Gastrocnemius medialis (tissue), 4 donors: ENCODE data around the gene CCDC154. TPM values are rescaled to one million over a fixed set of nuclear protein-coding genes. Genes with fewer than 3 reads are reported as not detected.

Source experiments
- ATAC-seq, 2 donors: fragments of 150-250 bp; one replicate each; pipeline ENCODE4 v1.9.1; 2016
- DNase-seq, 2 donors: peaks; one replicate each; pipeline ENCODE4 v3.0.0-alpha.2; 2019
- H3K27ac ChIP-seq, 4 donors: fragments of 200-600 bp; sonication (generic); 1 replicate in 1 of 4; 2 replicates in 3 of 4; pipeline ENCODE4 v1.5.1; 2016 to 2018; ENCODE audit warnings: mild to moderate bottlenecking in 2 of 4, moderate library complexity in 1 of 4
- H3K27me3 ChIP-seq, 3 donors: fragments of 200-600 bp; sonication (generic) in 2 of 3; 1 replicate in 1 of 3; 2 replicates in 2 of 3; pipeline versions ENCODE4 v1.5.1 to v1.6.0; 2016 to 2019; ENCODE audit warnings: mild to moderate bottlenecking in 1 of 3, moderate library complexity in 1 of 3
- H3K36me3 ChIP-seq, 2 donors: fragments of 200-600 bp; sonication (generic) in 1 of 2; one replicate each; pipeline ENCODE4 v1.5.1; 2017 to 2018
- H3K4me1 ChIP-seq, 2 donors: fragments of 200-600 bp; sonication (generic) in 1 of 2; one replicate each; pipeline ENCODE4 v1.5.1; 2016 to 2017; ENCODE audit warnings: mild to moderate bottlenecking in 2 of 2
- H3K4me3 ChIP-seq, 4 donors: fragments of 200-600 bp; sonication (generic) in 3 of 4; 1 replicate in 1 of 4; 2 replicates in 3 of 4; pipeline ENCODE4 v1.5.1; 2016 to 2019; ENCODE audit warnings: mild to moderate bottlenecking in 2 of 4
- H3K9me3 ChIP-seq, 3 donors: fragments of 200-600 bp; sonication (generic) in 2 of 3; 1 replicate in 1 of 3; 2 replicates in 2 of 3; pipeline ENCODE4 v1.5.1; 2016 to 2019
- CTCF ChIP-seq, 5 experiments: fragments of 450-650 bp in 3 of 5; fragments of 200-600 bp in 2 of 5; sonication (generic) in 2 of 5; IDR thresholded peaks in 4 of 5; conservative IDR thresholded peaks in 1 of 5; 1 replicate in 4 of 5; 2 replicates in 1 of 5; pipeline ENCODE4 v1.5.1; 2016 to 2019; ENCODE audit warnings: antibody characterized with exemption in 5 of 5, mild to moderate bottlenecking in 3 of 5, moderate library complexity in 3 of 5
- POLR2A ChIP-seq, 2 donors: fragments of 450-650 bp; IDR thresholded peaks; one replicate each; pipeline ENCODE4 v1.6.1; 2017; ENCODE audit warnings: antibody characterized with exemption in 2 of 2, mild to moderate bottlenecking in 2 of 2, moderate library complexity in 2 of 2
- in situ Hi-C, 4 donors: fragments of 200-750 bp; cut with MboI; loops; one replicate each; pipeline versions ENCODE4 v1.15.0 to v1.8.0; 2017; ENCODE audit warnings: low sequenced_read_pairs in 4 of 4
- intact Hi-C: fragments of 100-400 bp; cut with DNase I; formaldehyde crosslinking; loops from one replicate; pipeline ENCODE4 v1.15.1; 2023; ENCODE audit warnings: low total_unique reads
- total RNA-seq, 4 donors: library from RNA; depleted of rRNA; stranded (reverse); fragments of >200 nt; gene quantifications; one replicate each; pipeline versions ENCODE4 v1.1.0 to v1.2.3, GENCODE V29; 2016

Gene CCDC154
- total RNA-seq, 4 donors from 2014 or later: 0.40 TPM; not detected in 3

GRCh38 chr16:1412847-1413246 is 31.5 kb downstream of the CCDC154 start:
- Histone ChIP-seq H3K27me3 (no peaks in the 10 kb centered on the region), H3K4me1 (peaks cover 10 to 27% of the 10 kb centered on the region in 2 donors), H3K9me3 (no peaks in the 10 kb centered on the region), H3K36me3 (peaks cover 0 to 1% of the 10 kb centered on the region in 2 donors), H3K4me3 (no peak overlapping the region), H3K27ac (no peak overlapping the region)
- TF ChIP-seq CTCF (IDR thresholded peaks at IDR 0.05 in 4 of 5, conservative IDR thresholded peaks at IDR 0.05 in 1 of 5) (no peak), POLR2A (IDR thresholded peaks at IDR 0.05) (no peak)
- in situ Hi-C loops (loop anchor here in 1 of 4 donors (10.0 kb wide), 1 partner anchor 48 kb away; no protein-coding TSS in a partner anchor), intact Hi-C loops (loop anchor here (1.0 kb wide), 1 partner anchor 50 kb away; no protein-coding TSS in a partner anchor)
- ATAC-seq (no peak), DNase-seq (no peak)

DNA sequence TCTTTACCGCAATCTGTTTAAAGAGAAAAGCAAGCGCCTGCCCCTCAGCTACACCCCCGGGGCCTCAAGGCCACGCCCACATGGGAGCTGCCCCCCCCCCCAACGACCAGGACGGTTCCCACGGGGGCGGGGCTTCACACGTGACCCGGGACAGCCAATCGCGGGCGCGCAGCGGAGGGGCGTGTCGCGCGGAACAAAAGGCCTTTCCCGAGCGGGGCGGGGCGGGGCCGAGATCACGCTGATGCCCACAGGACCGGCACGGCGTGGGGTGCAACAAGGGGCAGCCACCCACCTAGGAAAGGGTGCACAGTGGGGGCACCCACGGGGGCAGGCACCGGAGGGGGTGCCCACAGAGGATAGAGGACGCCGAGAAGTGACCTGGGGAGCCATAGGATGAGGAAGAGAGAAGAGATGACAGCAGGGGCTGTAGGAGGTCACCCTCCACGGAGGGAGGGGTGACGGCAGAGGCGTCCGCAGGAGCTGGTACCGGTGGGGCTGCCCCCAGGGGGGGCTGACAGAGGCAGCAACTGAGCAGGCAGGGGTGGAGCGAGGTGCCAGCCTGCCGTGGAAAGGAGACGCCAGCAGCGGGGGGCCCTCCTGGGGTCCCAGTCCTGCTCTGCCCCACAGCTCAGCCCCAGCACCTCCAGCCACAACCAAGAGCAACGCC is 36.1 kb downstream of the CCDC154 start:
- intact Hi-C loops: loop anchor here (1.0 to 5.0 kb wide), 3 partner anchors 12 to 84 kb away; partner anchors contain the start of genes TELO2 and UQCC4
- in situ Hi-C loops: no loop called here
- H3K9me3 ChIP-seq: no peaks in the 10 kb centered on the region
- DNase-seq (peak; percentile 84 to 91), ATAC-seq (peak; percentile 90 to 94)
- TF ChIP-seq CTCF (IDR thresholded peaks at IDR 0.05 in 4 of 5, conservative IDR thresholded peaks at IDR 0.05 in 1 of 5) (no peak), POLR2A (IDR thresholded peaks at IDR 0.05) (no peak)
- H3K4me3 ChIP-seq: peak overlapping the region; percentile 49 to 66 (median 59)
- no peaks in the 10 kb centered on the region for H3K27me3 ChIP-seq
- peak overlapping the region; percentile 51 to 75 (median 66) for H3K27ac ChIP-seq
- H3K4me1 ChIP-seq: peaks cover 7 to 18% of the 10 kb centered on the region in 2 donors
- peaks cover 0 to 3% of the 10 kb centered on the region in 2 donors for H3K36me3 ChIP-seq

- peaks cover 7 to 15% of the 10 kb centered on the region in 2 donors for H3K4me1 ChIP-seq
- in situ Hi-C loops: no loop called here
- no peaks in the 10 kb centered on the region for H3K9me3 ChIP-seq
- ATAC-seq (peak; percentile 31 to 46), DNase-seq (peak in 1 of 2 donors; percentile 36)
- no peak for TF ChIP-seq CTCF (IDR thresholded peaks at IDR 0.05 in 4 of 5, conservative IDR thresholded peaks at IDR 0.05 in 1 of 5)
- TF ChIP-seq POLR2A (IDR thresholded peaks at IDR 0.05): no peak
- peaks cover 0 to 7% of the 10 kb centered on the region in 2 donors for H3K36me3 ChIP-seq
- intact Hi-C loops: loop anchor here (1.0 to 5.0 kb wide), 3 partner anchors 13 to 85 kb away; partner anchors contain the start of genes TELO2 and UQCC4
- H3K27me3 ChIP-seq: no peaks in the 10 kb centered on the region
- H3K4me3 ChIP-seq: peak overlapping the region; percentile 49 to 66 (median 59)
- H3K27ac ChIP-seq: peak overlapping the region; percentile 51 to 75 (median 66)
Measured at GRCh38 chr16:1407753-1408152, 36.6 kb downstream of the CCDC154 start.

DNA sequence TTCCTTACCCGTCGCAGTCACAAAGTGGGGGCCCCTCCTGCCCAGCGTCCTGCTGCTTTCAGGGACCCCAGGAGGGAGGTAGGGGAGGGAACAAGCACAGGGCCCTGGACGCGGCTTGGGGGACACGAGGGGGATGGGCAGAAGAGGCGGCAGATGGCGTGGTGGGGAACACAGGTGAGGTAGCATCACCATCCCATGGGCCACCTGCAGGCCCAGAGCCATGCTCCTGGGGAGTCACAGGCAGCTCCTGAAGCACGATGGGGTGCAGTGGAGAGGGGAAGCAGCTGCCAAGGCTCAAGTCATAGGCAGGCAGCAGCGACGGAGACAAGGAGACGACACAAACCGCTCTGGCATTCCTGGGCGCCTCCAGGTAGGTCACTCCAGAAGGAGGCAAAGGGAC is 40.6 kb downstream of the CCDC154 start:
- DNase-seq (no peak), ATAC-seq (no peak)
- Histone ChIP-seq H3K4me3 (no peak overlapping the region), H3K4me1 (peaks cover 5 to 11% of the 10 kb centered on the region in 2 donors), H3K27ac (no peak overlapping the region), H3K9me3 (no peaks in the 10 kb centered on the region), H3K36me3 (peaks cover 0 to 39% of the 10 kb centered on the region in 2 donors), H3K27me3 (no peaks in the 10 kb centered on the region)
- intact Hi-C loops (no loop called here), in situ Hi-C loops (no loop called here)
- TF ChIP-seq CTCF (IDR thresholded peaks at IDR 0.05 in 4 of 5, conservative IDR thresholded peaks at IDR 0.05 in 1 of 5) (no peak), POLR2A (IDR thresholded peaks at IDR 0.05) (no peak)
